Skeletal muscle tissue (tissue), 4 donors: ENCODE data around the gene TCAP. TPM values are rescaled to one million over a fixed set of nuclear protein-coding genes. Genes with fewer than 3 reads are reported as not detected.

Experiments used
- H3K27ac ChIP-seq: one replicate; pipeline ENCODE4 v1.7.0; 2013; ENCODE audit warnings: mild to moderate bottlenecking, low read depth, low read length, inconsistent platforms
- H3K27me3 ChIP-seq, 3 donors: one replicate each; pipeline ENCODE4 v1.7.0; 2013; ENCODE audit warnings: low read length in 3 of 3; ENCODE audit not compliant: control insufficient read depth in 3 of 3, insufficient read depth in 3 of 3
- H3K36me3 ChIP-seq, 3 donors: one replicate each; pipeline ENCODE4 v1.7.0; 2013; ENCODE audit warnings: low read length in 3 of 3; ENCODE audit not compliant: control insufficient read depth in 3 of 3, insufficient read depth in 3 of 3
- H3K4me1 ChIP-seq, 3 donors: one replicate each; pipeline ENCODE4 v1.7.0; 2013; ENCODE audit warnings: low read length in 3 of 3, mild to moderate bottlenecking in 3 of 3; ENCODE audit not compliant: control insufficient read depth in 3 of 3, insufficient read depth in 3 of 3
- H3K4me3 ChIP-seq, 3 donors: one replicate each; pipeline ENCODE4 v1.7.0; 2013; ENCODE audit warnings: low read length in 3 of 3
- H3K9ac ChIP-seq, 3 donors: one replicate each; pipeline ENCODE4 v1.7.0; 2013; ENCODE audit warnings: low read length in 3 of 3, mild to moderate bottlenecking in 3 of 3, moderate library complexity in 2 of 3, low read depth in 1 of 3
- H3K9me3 ChIP-seq, 3 donors: one replicate each; pipeline ENCODE4 v1.7.0; 2013; ENCODE audit warnings: low read length in 3 of 3; ENCODE audit not compliant: control insufficient read depth in 3 of 3
- total RNA-seq: library from RNA; depleted of rRNA; stranded (reverse); fragments of >200 nt; gene quantifications from one replicate; pipeline ENCODE4 v1.2.3, GENCODE V29; 2014
- donor health status: Osteomylitis.

The TCAP gene
- total RNA-seq, 1 donor from 2014 or later, result 78.8 TPM

DNA sequence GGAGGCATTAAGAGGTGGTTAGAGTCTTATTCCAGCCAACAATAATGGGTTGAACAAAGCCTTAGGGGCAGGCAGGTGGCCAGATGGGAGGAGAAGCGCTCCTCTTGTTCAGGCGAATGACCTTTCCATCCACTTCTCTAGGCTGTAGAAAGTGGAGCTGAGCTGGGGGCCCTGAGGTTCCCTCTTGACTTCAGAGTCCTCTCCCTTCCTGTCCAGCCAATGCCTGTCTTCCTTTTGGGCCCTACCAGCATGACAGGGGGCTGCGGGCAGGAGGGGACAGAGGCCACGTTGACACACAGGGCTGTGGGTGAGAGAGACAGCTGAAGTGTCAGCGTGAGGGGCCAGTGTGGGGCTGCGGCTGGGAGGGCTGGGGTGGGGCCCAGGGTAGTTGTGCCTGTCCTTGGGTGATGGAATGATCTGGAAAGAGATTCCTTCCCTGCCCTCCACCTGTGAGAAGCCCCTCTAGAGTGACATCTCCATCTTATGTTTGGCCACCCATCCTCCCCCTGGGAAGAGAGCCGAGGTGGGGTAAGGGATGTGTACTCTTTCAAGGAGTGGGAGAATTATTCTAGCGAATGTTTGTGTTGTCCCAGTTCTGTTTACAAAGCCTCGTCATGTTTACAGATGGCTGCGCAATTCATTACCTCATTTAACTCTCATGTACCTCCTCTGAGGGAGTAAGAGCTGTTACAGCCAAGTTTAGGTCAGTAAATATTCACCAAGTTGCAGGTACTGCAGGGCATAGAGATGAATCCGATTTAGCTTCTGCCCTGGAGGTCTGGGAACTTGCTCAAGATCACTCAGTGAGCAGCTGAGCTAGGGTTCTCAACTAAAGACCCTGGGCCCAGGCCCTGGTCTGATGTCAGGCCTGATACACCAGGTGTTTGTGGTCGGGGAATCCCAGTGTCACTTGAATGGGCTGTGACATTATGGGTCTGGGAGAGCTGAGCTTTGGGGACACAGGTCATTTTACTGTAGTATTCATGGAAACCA is 38.0 kb downstream of the TCAP start:
- no peak overlapping the region for H3K4me3 ChIP-seq
- peaks cover 7 to 14% (median 11%) of the 10 kb centered on the region in 3 donors for H3K36me3 ChIP-seq
- H3K4me1 ChIP-seq, result peaks cover 43 to 65% (median 51%) of the 10 kb centered on the region in 3 donors
- peak overlapping the region; percentile 25 for H3K27ac ChIP-seq
- H3K9ac ChIP-seq, result peak overlapping the region in 1 of 3 donors; percentile 9
- H3K27me3 ChIP-seq, result peaks cover 0 to 4% (median 0%) of the 10 kb centered on the region in 3 donors
- H3K9me3 ChIP-seq, result no peaks in the 10 kb centered on the region

GRCh38 chr17:39703913-39704312 is 38.8 kb downstream of the TCAP start:
- Histone ChIP-seq H3K9me3 (no peaks in the 10 kb centered on the region), H3K4me1 (peaks cover 43 to 65% (median 51%) of the 10 kb centered on the region in 3 donors), H3K27me3 (peaks cover 0 to 4% (median 0%) of the 10 kb centered on the region in 3 donors), H3K4me3 (no peak overlapping the region), H3K36me3 (peaks cover 15 to 21% (median 18%) of the 10 kb centered on the region in 3 donors), H3K27ac (peak overlapping the region; percentile 19), H3K9ac (no peak overlapping the region)

DNA sequence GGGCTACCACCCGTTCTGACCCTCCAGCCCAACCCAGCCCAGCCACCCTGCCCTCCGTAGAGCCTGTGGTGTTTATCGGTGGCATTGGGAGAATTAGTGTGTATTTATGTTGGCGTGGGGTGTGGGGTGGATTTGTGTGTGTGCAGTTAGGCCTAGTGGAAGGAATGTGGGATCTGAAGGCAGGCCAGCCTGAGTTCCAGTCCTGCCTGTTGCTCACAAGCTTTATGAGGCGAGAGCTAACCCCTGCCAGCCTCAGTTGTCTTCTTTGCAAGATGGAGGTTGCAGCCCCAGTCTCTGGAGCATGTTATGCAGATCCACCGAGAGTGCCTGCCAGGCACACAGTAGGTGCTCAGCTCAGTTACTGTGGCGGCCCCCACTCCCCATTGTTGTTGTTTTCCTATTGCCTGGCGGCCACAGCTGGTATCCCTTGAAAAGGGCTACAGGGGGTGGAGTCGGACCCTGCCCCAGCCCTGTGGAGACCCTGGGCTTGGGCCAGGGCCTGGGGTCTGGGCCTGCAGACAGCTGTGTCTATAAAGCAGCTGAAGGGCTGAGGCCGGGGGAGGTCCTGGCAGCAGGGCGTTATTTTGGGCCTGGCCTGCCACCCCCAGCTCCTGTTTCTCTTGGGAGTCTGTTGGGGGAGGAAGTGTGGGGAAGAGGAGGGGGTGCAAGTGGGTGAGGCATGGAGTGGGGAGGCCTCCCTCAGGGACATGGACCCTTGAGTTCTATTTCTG is 39.8 kb downstream of the TCAP start:
- H3K36me3 ChIP-seq, result peaks cover 25 to 31% (median 28%) of the 10 kb centered on the region in 3 donors
- peaks cover 0 to 4% (median 0%) of the 10 kb centered on the region in 3 donors for H3K27me3 ChIP-seq
- H3K4me1 ChIP-seq, result peaks cover 39 to 62% (median 49%) of the 10 kb centered on the region in 3 donors
- peak overlapping the region in 1 of 3 donors; percentile 23 for H3K4me3 ChIP-seq
- H3K9ac ChIP-seq, result peak overlapping the region; percentile 23 to 73 (median 51)
- H3K27ac ChIP-seq, result peak overlapping the region; percentile 56
- no peaks in the 10 kb centered on the region for H3K9me3 ChIP-seq

DNA sequence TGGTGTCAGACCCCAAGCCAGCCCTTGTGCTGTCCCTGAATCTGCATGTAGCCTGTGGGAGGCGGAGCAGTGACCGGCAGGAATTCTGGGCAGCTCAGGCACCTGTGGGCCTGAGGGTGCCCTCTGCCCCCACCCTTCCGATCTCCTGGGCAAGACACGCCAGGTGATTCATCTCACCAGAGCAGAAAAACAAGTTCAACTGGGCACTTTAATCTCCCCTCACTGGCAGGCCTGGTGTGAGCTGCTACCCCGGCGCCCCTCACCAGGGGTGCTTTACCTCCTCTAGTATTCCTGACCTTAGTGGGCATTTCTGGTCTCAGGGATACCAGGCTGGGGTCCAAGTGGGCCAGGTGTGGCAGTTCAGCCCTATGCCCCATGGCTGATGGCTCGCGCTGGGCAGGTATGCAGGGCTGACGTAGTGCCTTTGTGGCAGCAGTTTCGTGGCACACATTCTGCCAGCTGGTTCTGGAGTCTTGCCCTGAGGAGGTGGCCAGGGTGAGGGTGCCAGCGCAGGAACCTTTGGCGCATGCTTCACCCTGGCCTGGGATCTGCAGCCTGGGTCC is 40.7 kb downstream of the TCAP start:
- no peak overlapping the region for H3K4me3 ChIP-seq
- peak overlapping the region; percentile 56 for H3K27ac ChIP-seq
- H3K9me3 ChIP-seq, result no peaks in the 10 kb centered on the region
- H3K36me3 ChIP-seq, result peaks cover 33 to 40% (median 34%) of the 10 kb centered on the region in 3 donors
- peak overlapping the region; percentile 23 to 73 (median 65) for H3K9ac ChIP-seq
- peaks cover 39 to 62% (median 48%) of the 10 kb centered on the region in 3 donors for H3K4me1 ChIP-seq
- H3K27me3 ChIP-seq, result peaks cover 0 to 4% (median 0%) of the 10 kb centered on the region in 3 donors

- peak overlapping the region in 2 of 3 donors; percentile 65 to 73 for H3K9ac ChIP-seq
- peaks cover 34 to 57% (median 43%) of the 10 kb centered on the region in 3 donors for H3K4me1 ChIP-seq
- H3K9me3 ChIP-seq, result no peaks in the 10 kb centered on the region
- H3K27me3 ChIP-seq, result peaks cover 0 to 4% (median 0%) of the 10 kb centered on the region in 3 donors
- H3K27ac ChIP-seq, result no peak overlapping the region
- H3K4me3 ChIP-seq, result no peak overlapping the region
- H3K36me3 ChIP-seq, result peaks cover 35 to 40% (median 35%) of the 10 kb centered on the region in 3 donors
These were observed 41.2 kb downstream of the TCAP start for GRCh38 chr17:39706383-39706782.

DNA sequence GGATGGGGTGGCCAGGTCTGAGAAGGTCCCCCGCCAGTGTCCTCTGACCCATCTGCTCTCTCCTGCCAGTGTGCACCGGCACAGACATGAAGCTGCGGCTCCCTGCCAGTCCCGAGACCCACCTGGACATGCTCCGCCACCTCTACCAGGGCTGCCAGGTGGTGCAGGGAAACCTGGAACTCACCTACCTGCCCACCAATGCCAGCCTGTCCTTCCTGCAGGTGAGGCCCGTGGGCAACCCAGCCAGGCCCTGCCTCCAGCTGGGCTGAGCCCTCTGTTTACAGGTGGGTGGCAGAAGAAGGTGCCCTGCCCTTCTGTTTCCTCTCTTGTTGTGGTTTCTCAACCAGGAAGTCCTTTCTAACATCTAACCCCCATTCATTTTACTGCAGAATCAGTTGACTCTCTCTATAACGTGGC is 41.8 kb downstream of the TCAP start:
- Histone ChIP-seq H3K4me3 (no peak overlapping the region), H3K4me1 (peaks cover 28 to 52% (median 37%) of the 10 kb centered on the region in 3 donors), H3K27ac (no peak overlapping the region), H3K9ac (peak overlapping the region in 1 of 3 donors; percentile 73), H3K9me3 (no peaks in the 10 kb centered on the region), H3K27me3 (no peaks in the 10 kb centered on the region), H3K36me3 (peaks cover 40 to 45% (median 41%) of the 10 kb centered on the region in 3 donors)

DNA sequence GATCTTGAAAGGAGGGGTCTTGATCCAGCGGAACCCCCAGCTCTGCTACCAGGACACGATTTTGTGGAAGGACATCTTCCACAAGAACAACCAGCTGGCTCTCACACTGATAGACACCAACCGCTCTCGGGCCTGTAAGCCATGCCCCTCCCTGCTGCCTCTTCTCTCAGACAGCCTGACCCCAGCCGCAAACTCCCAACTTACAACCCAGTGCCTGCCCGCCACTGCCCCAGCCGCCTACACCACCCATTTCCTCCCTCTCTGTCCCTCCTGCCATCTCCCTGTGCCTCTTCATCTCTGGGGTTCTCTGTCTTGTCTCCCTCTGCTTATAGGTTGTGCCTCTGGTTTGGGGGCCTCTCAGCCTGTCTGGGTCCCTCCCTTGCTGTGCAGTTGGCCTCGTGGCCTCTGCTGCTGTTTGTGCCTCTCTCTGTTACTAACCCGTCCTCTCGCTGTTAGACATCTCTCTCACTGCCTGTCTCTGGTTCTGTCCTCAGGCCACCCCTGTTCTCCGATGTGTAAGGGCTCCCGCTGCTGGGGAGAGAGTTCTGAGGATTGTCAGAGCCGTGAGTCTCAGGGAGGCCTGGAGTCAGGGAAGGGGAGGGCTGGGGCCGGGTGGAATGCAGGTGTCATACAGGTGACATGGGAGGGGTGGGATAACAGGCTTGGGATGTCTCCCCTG is 44.3 kb downstream of the TCAP start:
- Histone ChIP-seq H3K9me3 (no peaks in the 10 kb centered on the region), H3K36me3 (peaks cover 47 to 55% (median 54%) of the 10 kb centered on the region in 3 donors), H3K27me3 (no peaks in the 10 kb centered on the region), H3K9ac (no peak overlapping the region), H3K27ac (no peak overlapping the region), H3K4me3 (no peak overlapping the region), H3K4me1 (peaks cover 20 to 32% (median 25%) of the 10 kb centered on the region in 3 donors)

DNA sequence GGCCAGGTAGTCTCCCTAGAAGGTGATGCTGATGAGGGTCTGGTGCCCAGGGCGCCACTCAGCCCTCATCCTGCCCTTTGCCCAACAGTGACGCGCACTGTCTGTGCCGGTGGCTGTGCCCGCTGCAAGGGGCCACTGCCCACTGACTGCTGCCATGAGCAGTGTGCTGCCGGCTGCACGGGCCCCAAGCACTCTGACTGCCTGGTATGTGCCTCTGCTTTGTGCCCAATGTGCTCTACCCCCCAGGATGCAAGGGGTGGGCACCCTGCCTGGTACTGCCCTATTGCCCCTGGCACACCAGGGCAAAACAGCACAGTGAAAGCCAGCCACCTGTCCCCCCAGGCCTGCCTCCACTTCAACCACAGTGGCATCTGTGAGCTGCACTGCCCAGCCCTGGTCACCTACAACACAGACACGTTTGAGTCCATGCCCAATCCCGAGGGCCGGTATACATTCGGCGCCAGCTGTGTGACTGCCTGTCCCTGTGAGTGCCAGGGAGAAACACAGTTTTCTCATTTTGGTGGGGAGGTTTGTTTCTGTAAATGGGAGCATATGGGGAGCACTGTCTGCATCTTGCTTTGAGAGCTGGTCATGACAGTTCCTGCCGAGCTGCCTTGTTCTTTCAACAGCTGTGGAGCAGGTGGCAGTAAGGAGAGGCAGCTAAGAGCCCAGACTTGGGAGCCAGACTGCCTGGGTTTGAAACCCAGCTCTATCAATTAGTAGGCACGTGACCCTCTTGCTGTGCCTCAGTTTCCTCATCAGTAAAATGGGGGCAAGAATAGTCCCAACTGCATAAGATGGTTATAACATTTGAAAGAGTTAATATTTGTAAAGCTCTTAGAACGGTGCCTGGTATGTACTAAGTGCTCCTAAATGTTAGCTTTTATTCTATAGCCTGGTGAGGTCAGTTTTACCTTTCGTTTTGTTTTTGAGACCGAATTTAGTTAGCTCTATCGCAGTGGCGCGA is 45.1 kb downstream of the TCAP start:
- H3K4me1 ChIP-seq, result peaks cover 12 to 24% (median 17%) of the 10 kb centered on the region in 3 donors
- H3K36me3 ChIP-seq, result peaks cover 51 to 59% (median 57%) of the 10 kb centered on the region in 3 donors
- no peak overlapping the region for H3K4me3 ChIP-seq
- H3K9ac ChIP-seq, result no peak overlapping the region
- H3K27me3 ChIP-seq, result no peaks in the 10 kb centered on the region
- no peaks in the 10 kb centered on the region for H3K9me3 ChIP-seq
- no peak overlapping the region for H3K27ac ChIP-seq
